ENCODE measurements around the gene C11orf24. TPM values are rescaled to one million over a fixed set of nuclear protein-coding genes. Genes with fewer than 3 reads are reported as not detected.
"Not testable (repeated sequence)": the region's sequence is repeated elsewhere in the genome, so short reads cannot be mapped to it uniquely, and the experiment has no call there.

The C11orf24 gene
- polyA plus RNA-seq, 3 donors = 19.1 to 27.1 (median 25.1) TPM

GRCh38 chr11:68262544-68262827 lies 9.3 kb downstream of the C11orf24 start:
- DNase-seq (ENCODE audit: extremely low read depth in 1 of 11, low read depth in 9 of 11, low spot score in 4 of 11) = no peak

- DNase-seq (ENCODE audit: extremely low read depth in 1 of 11, low read depth in 9 of 11, low spot score in 4 of 11) = no peak
Observed at GRCh38 chr11:68261749-68262543, 9.8 kb downstream of the C11orf24 start.

GRCh38 chr11:68261006-68261405 lies 10.8 kb downstream of the C11orf24 start:
- no peak for DNase-seq (ENCODE audit: extremely low read depth in 1 of 11, low read depth in 9 of 11, low spot score in 4 of 11)

- DNase-seq (ENCODE audit: extremely low read depth in 1 of 11, low read depth in 9 of 11, low spot score in 4 of 11) = no peak
Observed at GRCh38 chr11:68260484-68260883, 11.3 kb downstream of the C11orf24 start.

- DNase-seq (ENCODE audit: extremely low read depth in 1 of 11, low read depth in 9 of 11, low spot score in 4 of 11) = no peak
Observed at GRCh38 chr11:68259122-68259959, 12.4 kb downstream of the C11orf24 start.

- no peak for DNase-seq (ENCODE audit: extremely low read depth in 1 of 11, low read depth in 9 of 11, low spot score in 4 of 11)
Observed at GRCh38 chr11:68258363-68258765, 13.4 kb downstream of the C11orf24 start.

- DNase-seq (ENCODE audit: extremely low read depth in 1 of 11, low read depth in 9 of 11, low spot score in 4 of 11) = peak; percentile 68 to 87 (median 78)
Observed at GRCh38 chr11:68257477-68258362, 14.1 kb downstream of the C11orf24 start.

- DNase-seq (ENCODE audit: extremely low read depth in 1 of 11, low read depth in 9 of 11, low spot score in 4 of 11) = peak in 5 of 11 donors; percentile 26 to 50 (median 39)
Observed at GRCh38 chr11:68256331-68256741, 15.4 kb downstream of the C11orf24 start.

GRCh38 chr11:68255526-68255925 lies 16.2 kb downstream of the C11orf24 start:
- no peak for DNase-seq (ENCODE audit: extremely low read depth in 1 of 11, low read depth in 9 of 11, low spot score in 4 of 11)

- no peak for DNase-seq (ENCODE audit: extremely low read depth in 1 of 11, low read depth in 9 of 11, low spot score in 4 of 11)
Observed at GRCh38 chr11:68254421-68254820, 17.4 kb downstream of the C11orf24 start.

GRCh38 chr11:68251765-68252164 lies 20.0 kb downstream of the C11orf24 start:
- DNase-seq (ENCODE audit: extremely low read depth in 1 of 11, low read depth in 9 of 11, low spot score in 4 of 11) = no peak

- DNase-seq (ENCODE audit: extremely low read depth in 1 of 11, low read depth in 9 of 11, low spot score in 4 of 11) = not testable (repeated sequence)
Observed at GRCh38 chr11:68244912-68245311, 26.9 kb downstream of the C11orf24 start.

GRCh38 chr11:68243847-68244246 lies 27.9 kb downstream of the C11orf24 start:
- DNase-seq (ENCODE audit: extremely low read depth in 1 of 11, low read depth in 9 of 11, low spot score in 4 of 11) = not testable (repeated sequence)

GRCh38 chr11:68242616-68243015 lies 29.2 kb downstream of the C11orf24 start:
- DNase-seq (ENCODE audit: extremely low read depth in 1 of 11, low read depth in 9 of 11, low spot score in 4 of 11) = no peak

GRCh38 chr11:68231621-68232020 lies 40.2 kb downstream of the C11orf24 start:
- DNase-seq (ENCODE audit: extremely low read depth in 1 of 11, low read depth in 9 of 11, low spot score in 4 of 11) = no peak

- no peak for DNase-seq (ENCODE audit: extremely low read depth in 1 of 11, low read depth in 9 of 11, low spot score in 4 of 11)
Observed at GRCh38 chr11:68229601-68230000, 42.2 kb downstream of the C11orf24 start.

- no peak for DNase-seq (ENCODE audit: extremely low read depth in 1 of 11, low read depth in 9 of 11, low spot score in 4 of 11)
Observed at GRCh38 chr11:68226421-68226820, 45.4 kb downstream of the C11orf24 start.

- DNase-seq (ENCODE audit: extremely low read depth in 1 of 11, low read depth in 9 of 11, low spot score in 4 of 11) = no peak
Observed at GRCh38 chr11:68224606-68225005, 47.2 kb downstream of the C11orf24 start.

GRCh38 chr11:68223275-68223674 lies 48.5 kb downstream of the C11orf24 start:
- DNase-seq (ENCODE audit: extremely low read depth in 1 of 11, low read depth in 9 of 11, low spot score in 4 of 11) = no peak
